Cerebellar cortex (tissue), 1 donor: ENCODE measurements around the gene ADGRA3.

Source experiments
- DNase-seq: peaks from one replicate; pipeline ENCODE4 v3.0.0-alpha.2; 2015; ENCODE audit warnings: low spot score

Gene ADGRA3

DNA sequence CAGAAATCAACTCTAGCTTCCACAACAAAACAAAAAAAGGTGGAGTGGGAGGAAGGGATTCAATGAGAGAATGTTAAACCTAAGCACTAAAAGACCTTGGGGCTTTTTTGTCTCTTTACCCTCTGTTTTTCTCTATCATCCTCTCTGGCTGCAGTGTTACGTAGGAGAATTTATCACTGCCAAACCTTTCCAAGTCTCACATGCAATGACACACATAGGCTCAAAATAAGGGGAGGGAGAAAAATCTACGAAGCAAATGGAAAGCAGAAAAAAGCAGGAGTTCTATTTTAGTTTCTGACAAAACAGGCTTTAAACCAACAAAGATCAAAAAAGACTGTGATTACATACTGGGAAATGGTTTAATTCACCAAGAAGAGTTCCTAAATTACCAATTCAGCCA lies 152.1 kb downstream of the ADGRA3 start:
- DNase-seq = no peak

DNA sequence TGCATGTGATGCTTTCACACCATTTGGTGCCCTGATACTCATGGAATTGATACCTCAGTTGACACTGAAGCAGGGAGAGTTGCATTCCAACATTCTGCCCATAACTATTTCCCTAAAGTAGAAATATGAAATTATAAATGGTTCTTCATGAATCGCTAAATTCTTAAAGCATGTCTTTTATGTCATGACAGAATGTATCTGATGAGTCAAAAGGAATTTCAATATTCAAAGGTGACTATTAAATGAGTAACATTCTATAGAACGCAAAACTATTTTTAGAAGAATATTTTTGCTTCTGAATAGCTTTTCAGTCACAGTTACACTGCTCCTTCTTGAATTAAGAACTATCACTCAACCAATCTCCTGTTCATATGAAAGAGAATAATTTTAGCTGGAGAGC lies 152.8 kb downstream of the ADGRA3 start:
- DNase-seq = no peak

DNA sequence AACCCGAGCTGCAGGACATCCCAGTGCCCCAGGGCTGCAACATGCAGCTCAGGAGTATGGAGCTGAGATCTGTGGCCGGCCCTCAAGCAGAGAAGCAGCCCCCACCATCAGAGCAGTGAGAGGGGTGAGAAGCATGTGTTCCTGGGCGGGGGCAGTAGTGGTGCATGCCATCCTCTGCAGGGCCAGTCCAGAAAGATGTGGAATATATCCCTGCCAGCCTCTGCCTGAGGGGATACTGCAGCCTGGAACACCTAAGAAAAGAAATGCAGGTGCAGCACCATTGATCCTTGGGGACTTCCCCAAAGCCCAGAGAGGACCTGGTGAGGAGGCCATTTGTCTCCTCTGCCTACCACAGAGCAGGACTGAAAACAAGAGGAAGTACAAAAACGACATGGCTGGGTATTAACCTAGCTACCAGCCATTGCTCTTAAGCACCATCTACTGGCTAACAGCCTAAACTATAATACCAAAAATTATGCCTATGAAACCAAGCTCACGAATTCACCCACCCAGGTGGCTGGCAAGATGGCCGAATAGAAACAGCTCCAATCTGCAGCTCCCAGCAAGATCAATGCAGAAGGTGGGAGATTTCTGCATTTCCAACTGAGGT lies 158.8 kb downstream of the ADGRA3 start:
- peak; percentile 33 for DNase-seq

DNA sequence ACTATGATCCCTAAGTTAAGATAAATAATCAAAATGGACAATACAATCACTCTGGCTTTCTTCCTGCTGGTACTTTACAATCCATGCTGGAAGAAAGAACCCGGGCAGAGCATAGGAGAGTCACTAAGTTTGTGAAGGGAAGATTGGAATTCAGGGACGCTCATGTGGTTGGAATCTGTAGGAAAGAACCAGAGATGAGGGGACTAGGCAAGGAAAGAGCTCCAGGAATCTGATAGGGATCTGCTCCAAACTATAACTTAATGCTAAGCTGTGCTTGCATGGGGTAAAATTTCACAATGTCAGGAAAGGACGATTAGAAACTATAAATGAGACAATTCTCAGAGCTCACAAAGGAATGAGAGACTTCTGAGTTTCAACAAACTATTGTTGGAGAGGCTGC lies 167.5 kb downstream of the ADGRA3 start:
- no peak for DNase-seq

DNA sequence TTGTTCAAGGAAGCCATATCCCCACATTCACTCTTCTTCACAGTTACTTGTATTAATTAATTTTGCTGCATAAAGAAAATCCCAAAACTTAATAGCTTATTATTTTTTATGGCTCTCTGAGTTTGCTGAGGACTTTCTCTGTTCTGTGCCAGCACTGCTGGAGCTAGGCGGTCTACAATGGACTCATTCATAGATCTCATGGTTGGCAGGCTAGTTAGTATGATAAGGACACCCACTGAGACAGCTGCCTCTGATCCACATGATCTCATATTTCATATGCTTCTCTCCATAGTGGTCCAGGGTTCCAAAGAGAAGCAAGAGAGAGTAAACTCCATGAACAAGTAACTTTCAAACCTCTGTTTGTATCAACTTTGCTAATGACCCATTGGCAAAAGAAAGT lies 170.2 kb downstream of the ADGRA3 start:
- DNase-seq = no peak

DNA sequence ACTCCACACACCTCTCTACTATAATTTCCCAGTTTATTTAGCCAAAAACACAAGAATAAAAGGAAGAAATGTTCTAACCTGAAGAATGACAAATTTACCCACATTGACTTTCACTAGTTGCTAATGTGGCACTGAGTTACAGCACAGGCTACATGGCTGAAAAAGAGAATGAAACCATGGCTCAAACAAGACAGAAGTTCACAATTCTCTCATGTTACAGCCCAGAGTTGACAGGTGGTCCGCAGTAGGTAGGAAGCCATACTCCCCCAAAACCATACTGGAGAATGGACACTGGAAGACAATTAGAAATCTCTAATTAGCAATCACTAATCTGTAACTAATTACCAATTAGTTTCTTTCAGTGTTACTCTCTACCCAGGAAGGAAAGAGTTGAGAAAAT lies 170.8 kb downstream of the ADGRA3 start:
- DNase-seq = no peak

DNA sequence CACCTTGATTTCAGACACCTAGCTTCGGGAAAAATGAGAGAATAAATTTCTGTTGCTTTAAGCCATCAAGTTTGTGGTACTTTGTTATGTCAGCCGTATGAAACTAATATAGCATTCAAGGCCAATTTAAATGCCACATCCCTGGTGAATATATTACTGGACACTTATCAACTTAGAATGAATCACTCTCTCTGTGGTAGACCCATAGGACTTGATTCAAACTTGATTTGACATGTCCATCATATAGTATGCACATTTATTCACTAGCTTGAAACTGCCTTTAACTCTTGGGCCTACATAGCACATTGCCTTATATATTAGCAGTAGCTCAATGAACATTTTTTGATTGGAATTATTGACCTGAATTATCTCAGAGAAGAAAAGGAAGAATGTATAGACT lies 172.3 kb downstream of the ADGRA3 start:
- DNase-seq = no peak

DNA sequence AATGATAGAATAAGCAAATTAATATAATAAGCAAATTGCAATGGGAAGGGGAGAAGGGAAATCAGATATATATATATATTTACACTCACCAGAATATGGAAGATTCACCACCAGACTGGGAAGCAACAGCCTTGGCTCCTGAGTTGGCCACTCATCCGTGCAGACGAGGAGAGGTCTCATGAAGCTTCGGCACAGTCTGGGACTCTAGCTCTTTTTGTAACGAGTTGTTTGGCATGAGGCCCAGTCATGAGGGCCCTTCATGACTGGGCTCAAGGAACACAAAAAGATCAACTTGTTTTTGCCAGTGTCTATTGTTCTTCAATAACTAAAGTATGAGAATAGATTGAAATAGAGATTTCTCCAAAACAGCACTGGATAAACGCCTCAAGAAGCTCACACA lies 176.4 kb downstream of the ADGRA3 start:
- DNase-seq = no peak

DNA sequence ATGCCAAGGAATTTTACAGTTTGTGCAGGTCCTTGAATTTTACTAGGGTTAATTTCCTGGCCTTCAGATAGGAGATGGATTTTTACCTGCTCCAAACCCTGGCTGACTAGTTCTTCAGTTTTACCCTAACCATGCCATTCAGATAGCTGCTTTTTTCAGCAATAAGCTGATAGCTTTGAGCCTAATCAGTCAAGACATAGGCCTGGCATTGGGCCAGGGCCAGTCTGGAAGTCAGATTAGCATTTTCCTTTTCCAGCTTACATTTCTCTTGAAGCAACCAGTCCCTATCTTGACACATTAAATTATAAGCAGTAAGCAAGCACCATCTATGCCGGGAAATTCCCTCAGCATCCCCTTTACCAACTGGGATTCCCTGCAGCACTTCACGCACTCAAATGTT lies 177.1 kb downstream of the ADGRA3 start:
- DNase-seq = peak; percentile 49
